GM21576 (cell line): Measurements from ENCODE around the gene OR4D2.
"Not testable (repeated sequence)": the region's sequence is repeated elsewhere in the genome, so short reads cannot be mapped to it uniquely, and the experiment has no call there.

Source experiments
- ATAC-seq: cut with Tn5 transposase; IDR thresholded peaks from one replicate; pipeline ENCODE4 v1.9.1; 2021; ENCODE audit warnings: mild to moderate bottlenecking, moderate library complexity; ENCODE audit not compliant: unreplicated experiment

Gene OR4D2

DNA sequence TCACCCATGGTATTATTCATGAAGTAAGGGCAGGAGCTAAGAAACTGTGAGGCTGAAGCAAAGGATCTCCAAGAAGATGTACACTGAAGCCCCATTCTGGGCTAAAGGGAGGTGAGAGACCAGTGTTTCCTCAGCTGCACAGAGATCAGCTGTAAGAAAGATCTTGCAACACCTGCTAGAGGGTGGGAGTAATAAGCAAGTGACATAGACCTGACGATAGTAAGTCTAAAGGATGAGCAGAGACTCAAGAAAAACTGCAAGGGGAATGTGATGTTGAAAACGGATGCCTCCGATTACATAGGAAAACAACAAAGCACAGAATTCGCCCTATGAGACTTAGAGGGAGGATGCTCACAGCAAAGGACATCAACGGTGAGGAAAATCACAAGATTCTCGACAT is at the start of gene OR4D2:
TSS of gene OR4D2 (plus strand) at position 301 of the 400 bp plus-strand sequence. CDS start 2,674 bp downstream, outside the sequence.
- ATAC-seq: no peak

DNA sequence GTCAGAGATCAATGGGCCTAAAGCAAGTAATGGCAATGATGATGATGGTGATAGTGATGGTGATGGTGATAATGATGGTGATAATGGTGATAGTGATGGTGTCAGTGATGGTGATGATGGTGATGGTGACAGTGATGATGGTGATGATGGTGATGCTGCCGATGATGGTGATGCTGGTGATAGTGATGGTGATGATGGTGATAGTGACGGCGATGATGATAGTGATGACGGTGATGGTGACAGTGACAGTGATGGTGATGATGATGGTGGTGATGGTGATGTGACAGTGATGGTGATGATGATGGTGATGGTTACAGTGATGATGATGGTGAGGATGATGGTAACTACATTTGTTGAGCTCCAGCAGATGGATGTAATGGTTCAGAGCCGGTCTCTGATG is 49.4 kb upstream of the OR4D2 start:
- ATAC-seq: no peak

DNA sequence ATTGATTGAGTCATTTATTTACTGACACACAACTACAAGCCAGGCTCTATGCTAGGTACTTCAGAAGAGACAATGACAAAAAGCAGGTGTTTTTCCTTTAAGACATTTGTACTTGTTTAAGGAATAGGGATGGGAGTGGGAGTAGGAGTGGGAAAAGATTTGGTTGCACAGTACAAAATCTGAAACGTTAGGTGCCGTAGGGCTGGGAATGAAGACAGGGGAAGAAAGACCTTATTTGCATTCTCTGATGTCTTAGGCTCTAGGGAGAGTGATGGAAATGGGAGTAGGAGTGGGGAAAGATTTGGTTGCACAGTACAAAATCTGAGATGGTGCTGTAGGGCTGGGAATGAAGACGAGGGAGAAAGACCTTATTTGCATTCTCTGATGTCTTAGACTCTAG is 47.3 kb upstream of the OR4D2 start:
- ATAC-seq: no peak

DNA sequence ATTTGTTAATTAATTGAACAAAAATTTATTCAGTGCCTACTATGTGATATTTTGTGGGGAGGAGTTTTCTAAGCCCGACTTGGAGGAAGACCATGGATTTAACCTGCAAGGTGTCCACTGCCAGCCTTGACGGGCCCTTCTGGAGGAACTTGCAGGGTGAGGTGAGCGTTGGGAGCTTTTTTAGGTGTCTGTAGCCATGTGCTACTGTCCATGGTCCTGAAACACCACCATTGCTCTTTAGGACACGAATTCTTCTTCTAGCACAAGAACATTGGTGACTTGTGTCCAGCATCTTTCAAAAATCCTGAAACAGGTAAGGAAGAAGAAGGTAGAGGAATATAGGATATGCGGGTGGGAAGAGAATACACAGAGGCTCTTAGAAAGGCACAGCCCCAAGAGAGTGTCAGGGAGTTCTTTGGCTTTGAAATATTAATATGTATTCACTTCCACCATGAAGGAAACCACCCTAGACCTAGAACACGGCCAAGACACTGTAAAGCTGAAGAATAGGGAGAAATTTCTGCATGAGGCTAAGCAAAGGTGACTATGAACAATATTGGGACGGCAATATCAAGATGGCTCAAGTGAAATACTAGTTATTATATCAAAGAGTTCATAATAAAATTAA is 46.5 kb upstream of the OR4D2 start:
- no peak for ATAC-seq

DNA sequence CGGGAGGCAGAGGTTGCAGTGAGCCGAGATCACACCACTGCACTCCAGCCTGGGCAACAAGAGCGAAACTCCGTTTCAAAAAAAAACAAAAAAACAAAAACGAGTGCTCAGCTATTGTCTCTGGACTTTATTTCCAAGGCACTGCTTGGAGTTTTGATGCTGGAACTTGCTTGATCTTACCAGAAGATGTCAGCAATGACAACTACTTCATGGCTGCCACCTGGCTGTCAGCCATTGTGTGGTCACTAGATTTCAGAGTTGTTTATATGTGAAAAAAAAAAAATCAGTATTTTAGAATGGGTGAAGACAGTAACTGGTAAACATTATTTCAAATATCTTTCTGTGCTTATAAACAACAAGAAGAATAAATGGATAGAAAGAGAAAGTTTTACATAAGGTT is 44.9 kb upstream of the OR4D2 start:
- ATAC-seq: no peak

DNA sequence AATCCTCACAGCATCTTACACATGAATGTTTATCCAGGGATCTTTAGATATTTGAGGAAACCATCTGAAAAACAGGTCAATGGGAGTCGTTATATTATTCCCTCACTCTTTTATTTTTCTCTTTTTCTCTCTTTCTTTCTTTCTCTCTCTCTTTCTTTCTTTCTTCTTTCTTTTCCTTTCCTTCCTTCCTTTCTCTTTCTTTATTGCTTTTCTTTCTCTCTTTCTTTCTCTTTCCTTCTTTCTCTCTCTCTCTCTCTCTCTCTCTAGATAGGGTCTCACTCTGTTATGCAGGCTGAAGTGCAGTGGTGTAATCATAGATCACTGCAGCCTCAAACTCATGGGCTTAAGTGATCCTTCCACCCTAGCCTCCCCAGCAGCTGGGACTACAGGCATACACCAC is 38.9 kb upstream of the OR4D2 start:
- no peak for ATAC-seq

DNA sequence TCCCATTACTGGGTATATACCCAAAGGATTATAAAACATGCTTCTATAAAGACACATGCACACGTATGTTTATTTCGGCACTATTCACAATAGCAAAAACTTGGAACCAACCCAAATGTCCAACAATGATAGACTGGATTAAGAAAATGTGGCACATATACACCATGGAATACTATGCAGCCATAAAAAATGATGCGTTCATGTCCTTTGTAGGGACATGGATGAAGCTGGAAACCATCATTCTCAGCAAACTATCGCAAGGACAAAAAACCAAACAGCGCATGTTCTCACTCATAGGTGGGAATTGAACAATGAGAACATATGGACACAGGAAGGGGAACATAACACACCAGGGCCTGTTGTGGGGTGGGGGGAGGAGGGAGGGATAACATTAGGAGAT is 34.1 kb upstream of the OR4D2 start:
- not testable (repeated sequence) for ATAC-seq

DNA sequence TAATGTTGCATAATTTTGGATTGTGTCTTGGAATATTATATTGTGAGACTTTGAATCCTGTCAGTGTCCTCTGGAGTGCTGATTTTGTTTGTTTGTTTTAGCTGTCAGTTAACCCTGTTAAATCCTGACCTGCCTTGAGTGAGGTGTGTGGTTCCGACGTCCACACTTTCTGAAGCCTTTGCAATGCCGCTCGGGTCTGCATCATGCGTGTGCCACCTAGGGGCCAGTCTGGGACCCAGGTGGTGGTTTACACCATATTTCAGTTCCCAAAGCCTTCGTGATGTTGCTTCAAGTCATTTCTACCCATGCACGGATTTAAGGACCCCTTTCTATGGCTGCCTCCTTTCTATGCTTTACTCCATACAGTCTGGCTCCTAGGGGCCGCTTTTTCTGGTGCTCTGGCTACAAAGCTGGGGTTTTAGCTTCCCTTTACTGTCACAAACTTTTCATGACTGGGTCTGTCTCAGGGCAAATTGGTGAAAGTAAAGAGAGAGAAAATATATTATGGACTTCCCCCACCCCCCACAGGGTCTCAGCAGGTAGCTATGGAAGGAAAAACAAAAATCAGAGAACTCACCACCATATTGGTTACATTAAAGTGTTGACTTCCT is 30.0 kb upstream of the OR4D2 start:
- no peak for ATAC-seq

DNA sequence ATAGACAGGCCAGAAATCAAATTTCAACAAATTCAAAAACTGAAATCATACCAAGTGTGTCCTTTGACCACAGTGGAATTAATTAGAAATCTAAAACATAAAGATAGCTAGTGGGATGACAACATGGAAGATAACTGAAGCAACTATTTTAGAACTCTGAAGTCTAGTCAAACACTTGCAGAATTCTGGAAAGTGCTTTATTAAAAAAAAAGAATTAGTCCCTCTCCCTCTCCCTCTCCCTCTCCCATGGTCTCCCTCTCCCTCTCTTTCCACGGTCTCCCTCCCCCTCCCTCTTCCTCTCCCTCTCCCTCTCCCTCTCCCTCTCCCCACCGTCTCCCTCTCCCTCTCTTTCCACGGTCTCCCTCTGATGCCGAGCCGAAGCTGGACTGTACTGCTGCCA is 25.3 kb upstream of the OR4D2 start:
- no peak for ATAC-seq

DNA sequence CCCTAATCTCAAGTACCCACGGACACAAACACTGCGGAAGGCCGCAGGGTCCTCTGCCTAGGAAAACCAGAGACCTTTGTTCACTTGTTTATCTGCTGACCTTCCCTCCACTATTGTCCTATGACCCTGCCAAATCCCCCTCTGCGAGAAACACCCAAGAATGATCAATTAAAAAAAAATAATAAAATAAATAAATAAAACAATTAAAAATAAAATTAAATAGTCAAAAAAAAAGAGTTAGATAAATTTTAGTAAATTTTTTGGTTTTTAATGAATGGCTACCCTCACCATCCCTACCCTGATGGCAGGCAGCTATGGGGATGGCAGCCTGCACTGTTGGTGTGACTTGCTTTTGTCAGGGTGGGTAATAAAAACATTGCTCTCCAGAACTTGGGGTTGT is 23.4 kb upstream of the OR4D2 start:
- ATAC-seq: not testable (repeated sequence)

DNA sequence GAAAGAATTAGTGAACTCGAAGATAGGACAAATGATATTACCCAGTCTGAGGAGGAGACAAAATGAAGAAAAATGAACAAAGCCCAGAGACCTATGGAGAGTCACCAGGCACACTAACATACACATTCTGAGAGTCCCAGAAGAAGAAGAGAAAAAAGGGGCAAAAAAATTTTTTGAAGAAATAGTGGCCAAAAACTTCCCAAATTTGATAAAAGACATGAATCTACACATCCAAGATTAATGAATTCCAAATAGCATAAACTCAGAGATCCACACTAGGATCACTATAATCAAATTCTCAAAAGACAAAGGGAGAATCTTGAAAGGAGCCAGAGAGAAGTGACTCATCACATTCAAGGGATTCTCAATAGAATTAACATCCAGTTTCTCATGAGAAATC is 22.0 kb upstream of the OR4D2 start:
- ATAC-seq: no peak

DNA sequence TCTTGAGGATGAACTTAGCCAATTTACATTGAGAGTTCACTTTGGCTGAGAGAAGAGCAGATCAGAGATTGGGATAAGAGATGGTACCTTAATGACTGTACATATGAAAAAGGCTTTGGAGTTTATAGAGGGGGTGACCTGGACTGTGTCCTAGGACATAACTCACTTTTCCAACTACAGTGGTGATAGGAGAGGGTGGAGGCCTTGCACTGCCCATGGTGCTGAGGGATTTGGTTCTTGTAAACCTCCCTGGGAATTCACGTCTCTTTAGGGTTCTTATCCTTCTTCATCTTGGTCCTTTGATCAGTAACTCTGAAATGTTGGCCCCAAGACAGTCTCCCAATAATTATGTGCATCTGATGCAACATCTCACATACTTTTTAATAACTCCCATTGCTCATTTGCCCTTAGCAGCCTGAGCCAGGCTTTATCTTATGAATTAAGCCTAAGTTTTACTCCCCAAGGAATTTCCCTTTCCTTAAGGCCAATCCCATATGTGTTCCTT is 18.8 kb upstream of the OR4D2 start, which contains the start of gene OR4D1:
TSS of gene OR4D1 (plus strand) at position 455 of the 505 bp plus-strand sequence. CDS start 6,770 bp downstream, outside the sequence.
- no peak for ATAC-seq

DNA sequence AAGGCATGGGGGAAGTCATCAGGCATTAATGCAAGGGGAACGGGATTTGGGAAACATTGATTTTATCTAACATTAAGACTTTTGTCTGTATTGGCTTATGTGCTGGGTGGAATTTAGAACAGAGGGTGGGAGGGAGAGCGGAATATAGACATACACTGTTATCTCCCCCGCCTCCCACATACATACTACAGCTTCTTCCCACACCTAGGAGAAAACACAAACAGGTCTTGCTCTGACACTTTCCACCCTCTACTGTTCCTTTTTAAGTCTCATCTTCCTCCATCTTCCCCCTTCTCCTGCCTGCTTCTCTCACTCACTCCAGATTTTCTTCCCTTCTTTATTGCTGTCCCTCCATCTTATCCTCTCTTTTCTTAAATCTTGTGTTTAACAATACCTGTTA is 18.2 kb upstream of the OR4D2 start:
- ATAC-seq: no peak

DNA sequence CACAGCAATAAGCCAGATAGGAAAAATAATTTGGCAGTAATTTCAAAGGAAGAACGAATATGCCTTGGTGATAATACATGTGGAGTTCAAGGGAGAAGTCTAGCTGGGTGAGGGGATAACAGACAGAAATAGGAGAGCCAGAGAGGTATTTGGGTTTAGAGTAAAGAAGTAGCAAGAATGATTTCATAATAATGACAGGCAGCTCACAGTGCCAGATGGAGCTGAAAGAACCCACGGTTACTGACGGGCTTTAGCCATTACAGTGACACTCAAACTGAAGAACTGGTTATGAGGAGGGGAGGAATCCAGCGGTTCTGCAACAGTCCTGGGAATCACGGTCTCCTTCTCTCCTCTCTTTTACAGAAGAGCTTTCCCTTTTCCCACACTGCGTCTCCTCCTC is 16.4 kb upstream of the OR4D2 start:
- ATAC-seq: no peak

DNA sequence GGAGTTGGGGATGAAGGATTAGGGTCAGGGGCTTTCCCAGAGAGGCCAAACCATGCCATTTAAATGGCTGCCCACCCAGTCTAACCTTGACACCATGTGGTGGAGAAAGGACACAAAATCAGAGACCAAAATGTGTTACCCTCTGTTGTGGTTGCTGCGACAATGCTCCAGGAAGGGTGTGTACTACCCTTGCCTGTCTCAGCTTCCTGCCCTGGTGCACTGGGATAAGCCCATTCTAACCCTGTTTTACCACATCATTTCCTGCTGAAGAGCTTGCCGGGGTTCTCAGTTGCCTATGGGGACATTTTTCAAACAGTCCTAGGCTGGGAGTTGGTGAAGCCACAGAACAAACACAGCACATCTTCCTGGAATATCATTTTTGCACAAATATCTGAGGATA is 13.7 kb upstream of the OR4D2 start:
- ATAC-seq: no peak

DNA sequence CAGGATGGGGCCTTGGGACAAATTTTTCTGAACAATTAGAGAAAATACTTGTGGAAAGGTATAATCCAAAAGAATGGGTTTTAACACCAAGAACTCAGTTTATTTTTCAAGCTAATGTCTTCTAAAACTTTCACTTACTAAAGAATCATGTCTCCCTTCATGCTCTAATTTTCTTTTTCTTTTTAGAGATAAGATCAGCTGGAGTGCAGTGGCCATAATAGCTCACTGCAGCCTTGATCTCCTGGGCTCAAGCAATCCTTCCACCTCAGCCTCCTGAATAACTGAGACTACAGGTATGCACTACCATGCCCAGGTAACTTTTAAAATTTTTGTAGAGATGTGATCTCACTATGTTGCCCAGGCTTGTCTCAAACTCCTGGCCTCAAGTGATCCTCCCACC is 13.1 kb upstream of the OR4D2 start:
- ATAC-seq: no peak

DNA sequence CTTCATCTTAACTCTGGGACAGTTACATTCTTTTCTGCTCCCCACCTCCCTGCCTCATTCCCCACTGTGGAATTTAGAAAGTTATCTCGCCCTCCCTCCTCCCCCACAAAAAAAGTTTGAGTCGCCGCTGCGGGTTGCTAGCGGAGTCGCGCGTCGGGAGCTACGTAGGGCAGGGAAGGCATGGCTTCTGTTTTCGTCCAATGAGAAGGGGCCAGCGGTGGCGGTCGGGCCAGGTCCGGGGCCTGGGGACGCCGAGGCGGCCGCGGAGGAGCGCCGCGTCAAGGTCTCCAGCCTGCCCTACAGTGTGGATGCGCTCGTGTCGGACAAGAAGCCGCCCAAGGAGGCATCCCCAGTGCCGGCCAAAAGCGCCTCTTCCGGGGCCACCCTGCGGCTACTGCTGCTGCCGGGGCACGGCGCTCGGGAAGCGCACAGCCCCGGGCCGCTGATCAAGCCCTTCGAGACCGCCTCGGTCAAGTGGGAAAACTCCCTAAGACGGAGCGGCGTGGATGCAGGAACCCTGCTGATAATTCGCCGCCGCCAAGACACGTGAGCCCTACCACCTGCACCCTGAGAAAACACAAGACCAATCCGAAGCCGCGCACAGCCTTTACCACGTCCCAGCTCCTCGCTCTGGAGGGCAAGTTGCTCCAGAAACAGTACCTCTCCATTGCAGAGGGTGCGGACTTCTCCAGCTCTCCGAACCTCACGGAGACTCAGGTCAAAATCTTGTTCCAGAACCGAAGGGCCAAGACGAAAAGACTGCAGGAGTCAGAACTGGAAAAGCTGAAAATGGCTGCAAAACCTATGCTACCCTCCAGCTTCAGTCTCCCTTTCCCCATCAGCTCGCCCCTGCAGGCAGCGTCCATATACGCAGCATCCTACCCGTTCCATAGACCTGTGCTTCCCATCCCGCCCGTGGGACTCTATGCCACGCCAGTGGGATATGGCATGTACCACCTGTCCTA is 9.7 kb upstream of the OR4D2 start:
- no peak for ATAC-seq

DNA sequence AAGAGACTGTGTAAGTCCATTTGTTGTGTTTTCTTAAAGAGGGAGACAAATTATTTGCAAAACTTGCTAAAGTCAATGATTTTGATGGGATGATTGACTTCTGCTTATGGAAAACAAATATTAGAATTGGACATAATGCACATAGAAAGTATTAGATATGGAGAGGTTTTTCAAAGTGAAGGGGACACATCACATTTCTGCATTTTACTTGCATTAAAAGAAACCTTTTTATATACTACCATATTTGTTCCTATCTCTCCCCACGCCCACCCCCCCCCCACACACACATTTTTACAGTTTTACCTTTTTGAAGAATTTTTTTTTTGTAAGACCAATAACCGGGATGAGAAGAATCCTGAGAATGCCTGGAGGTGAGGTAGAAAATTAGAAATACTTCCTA is 8.6 kb upstream of the OR4D2 start:
- no peak for ATAC-seq

DNA sequence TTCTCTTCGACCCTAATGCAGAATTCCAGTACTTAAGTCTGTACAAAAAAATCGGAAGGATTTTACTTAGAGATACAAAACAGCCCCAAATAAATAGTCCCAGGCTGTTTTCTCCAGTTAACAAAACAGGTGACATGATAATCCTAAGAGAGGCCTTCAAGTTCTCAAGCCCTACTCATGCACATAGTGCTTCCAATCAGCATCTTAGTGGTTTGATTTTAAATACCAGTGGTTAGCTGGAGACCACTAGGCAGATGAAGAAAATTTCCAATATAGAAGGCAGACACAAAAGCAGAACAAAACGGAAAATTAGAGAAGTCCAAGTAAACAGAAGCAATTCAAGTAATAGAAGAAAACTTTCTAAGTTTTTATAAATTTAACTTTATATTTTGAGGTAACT is 5.2 kb upstream of the OR4D2 start:
- no peak for ATAC-seq

DNA sequence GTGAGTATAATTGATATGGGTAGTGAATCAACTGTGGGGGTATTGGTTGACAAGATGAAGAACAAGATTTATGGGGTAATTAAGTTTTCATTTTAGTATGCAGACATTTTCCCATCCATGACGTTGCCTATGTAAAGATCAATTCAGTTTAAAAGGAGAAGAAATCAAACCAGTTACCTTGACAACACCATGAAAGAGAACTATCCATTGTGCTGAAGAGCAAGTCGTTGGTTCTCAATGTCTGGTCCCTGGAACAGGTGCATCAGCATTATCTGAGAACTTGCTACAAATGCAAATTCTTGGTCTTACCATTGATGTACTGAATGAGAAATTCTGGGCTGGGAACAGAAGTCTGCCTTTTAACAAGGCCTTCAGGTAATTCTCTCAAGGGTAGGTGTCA is 801 bp upstream of the OR4D2 start:
- ATAC-seq: no peak

DNA sequence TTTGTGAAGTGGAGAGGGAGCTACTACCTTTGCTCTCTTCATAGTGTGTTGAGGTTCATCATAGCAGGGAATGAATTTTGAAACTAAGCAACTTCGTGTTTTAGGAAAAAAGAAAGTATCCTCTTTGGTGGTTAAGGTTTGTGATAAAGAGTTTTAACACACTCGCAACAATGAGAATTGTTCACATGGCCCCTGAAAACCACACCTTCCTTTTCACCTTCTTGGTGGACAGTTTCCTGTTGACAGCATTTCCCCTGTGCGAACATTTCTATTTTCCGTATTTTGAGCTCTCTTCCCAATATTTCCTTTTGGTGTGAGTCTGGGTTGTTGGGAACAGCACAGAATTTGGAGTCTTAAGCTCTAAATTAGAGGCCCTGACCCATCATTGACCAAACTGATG is 3.8 kb downstream of the OR4D2 start:
- no peak for ATAC-seq
